Naive thymus-derived CD8-positive, alpha-beta T cell (primary cell): Measurements from ENCODE around the gene SMCR8. TPM values are rescaled to one million over a fixed set of nuclear protein-coding genes. Genes with fewer than 3 reads are reported as not detected.
A peak's percentile ranks its signal among the peaks of the same experiment; 100 is the strongest.

Experiments
- ATAC-seq, 2 donors: fragments of 150-1000 bp; cut with Tn5 transposase in 1 of 2; sonication (Bioruptor Pico), chemical (Tn5 transposase) in 1 of 2; 1 replicate in 1 of 2; 2 replicates in 1 of 2; pipeline ENCODE4 v1.10.0; 2021; ENCODE audit warnings: mild to moderate bottlenecking in 2 of 2, moderate library complexity in 2 of 2
- POLR2A ChIA-PET: fragments of 350-600 bp; sonication (Branson Sonifier 250); formaldehyde crosslinking; loops from one replicate; lab custom pipeline; 2021; ENCODE audit warnings: antibody characterized with exemption; lab: Charles Lee
- DNase-seq, 10 donors: peaks; one replicate each; pipeline versions ENCODE4 v3.0.0 to v3.0.0-alpha.2; 2020 to 2022
- H3K27ac Mint-ChIP-seq, 10 donors: one replicate each; pipeline ENCODE4 v1.8.0; 2020 to 2022; ENCODE audit warnings: mild to moderate bottlenecking in 10 of 10, mixed read lengths in 10 of 10, moderate library complexity in 4 of 10, inconsistent platforms in 1 of 10
- H3K27me3 Mint-ChIP-seq, 5 donors: one replicate each; pipeline ENCODE4 v1.8.0; 2021 to 2022; ENCODE audit warnings: mixed read lengths in 5 of 5
- H3K36me3 Mint-ChIP-seq, 3 donors: one replicate each; pipeline ENCODE4 v1.8.0; 2020 to 2022; ENCODE audit warnings: mixed read lengths in 3 of 3, mild to moderate bottlenecking in 2 of 3, inconsistent platforms in 1 of 3
- H3K4me1 Mint-ChIP-seq, 4 donors: one replicate each; pipeline ENCODE4 v1.8.0; 2021 to 2022; ENCODE audit warnings: mixed read lengths in 4 of 4
- H3K4me3 Mint-ChIP-seq, 10 donors: one replicate each; pipeline ENCODE4 v1.8.0; 2020 to 2022; ENCODE audit warnings: mild to moderate bottlenecking in 10 of 10, mixed read lengths in 10 of 10, moderate library complexity in 6 of 10, inconsistent platforms in 1 of 10
- H3K9me3 Mint-ChIP-seq, 9 donors: one replicate each; pipeline ENCODE4 v1.8.0; 2020 to 2022; ENCODE audit warnings: mixed read lengths in 9 of 9, mild to moderate bottlenecking in 3 of 9, inconsistent platforms in 1 of 9, moderate library complexity in 1 of 9
- polyA plus RNA-seq, 3 donors: library from polyadenylated mRNA; unstranded; fragments of 300-500 nt; fragmentation: Illumina TruSeq; gene quantifications; one replicate each; pipeline ENCODE4 v1.2.3, GENCODE V29; 2021
- total RNA-seq, 8 experiments: library from RNA in 2 of 8; stranded (reverse) in 2 of 8; gene quantifications; one replicate each; pipeline ENCODE4 v1.2.3 and lab custom pipeline; 2021 to 2026

The SMCR8 gene
- total and polyA plus RNA-seq, 5 experiments from 2014 or later = 3.0 to 51.7 (median 6.0) TPM

- no peaks in the 10 kb centered on the region for H3K27me3 Mint-ChIP-seq
Observed at GRCh38 chr17:18320301-18320700, 5.2 kb downstream of the SMCR8 start.

GRCh38 chr17:18321309-18321708 lies 6.2 kb downstream of the SMCR8 start:
- POLR2A ChIA-PET = interaction anchor here (0.6 kb wide), 1 partner anchor 107 kb away, joined by 4 read pairs; no protein-coding TSS in a partner anchor
- Mint-ChIP-seq H3K4me1 (peaks cover 39 to 79% (median 59%) of the 10 kb centered on the region in 4 donors), H3K27ac (peak overlapping the region in 2 of 10 donors; percentile 33 to 43), H3K27me3 (no peaks in the 10 kb centered on the region), H3K36me3 (peaks cover 0 to 72% (median 20%) of the 10 kb centered on the region in 3 donors), H3K9me3 (peaks cover 0 to 2% (median 0%) of the 10 kb centered on the region in 9 donors), H3K4me3 (peak overlapping the region in 1 of 10 donors; percentile 81)
- no peak for ATAC-seq
- no peak for DNase-seq

More at GRCh38 chr17:18320301-18320700, 5.2 kb downstream of the SMCR8 start:
- H3K4me1 Mint-ChIP-seq = peaks cover 43 to 86% (median 66%) of the 10 kb centered on the region in 4 donors
- DNase-seq = no peak
- peaks cover 0 to 2% (median 0%) of the 10 kb centered on the region in 9 donors for H3K9me3 Mint-ChIP-seq
- POLR2A ChIA-PET = no interaction called here
- peak overlapping the region in 7 of 10 donors; percentile 2 to 80 (median 43) for H3K27ac Mint-ChIP-seq
- peak overlapping the region in 6 of 10 donors; percentile 57 to 81 (median 62) for H3K4me3 Mint-ChIP-seq
- H3K36me3 Mint-ChIP-seq = peaks cover 0 to 62% (median 22%) of the 10 kb centered on the region in 3 donors
- no peak for ATAC-seq

- DNase-seq (no peak), ATAC-seq (no peak)
- Mint-ChIP-seq H3K4me1 (peaks cover 34 to 73% (median 47%) of the 10 kb centered on the region in 4 donors), H3K4me3 (peak overlapping the region in 1 of 10 donors; percentile 41), H3K27me3 (no peaks in the 10 kb centered on the region), H3K9me3 (no peaks in the 10 kb centered on the region), H3K27ac (peak overlapping the region in 2 of 10 donors; percentile 34 to 41), H3K36me3 (peaks cover 0 to 77% (median 15%) of the 10 kb centered on the region in 3 donors)
- POLR2A ChIA-PET = no interaction called here
Observed at GRCh38 chr17:18322522-18322921, 7.4 kb downstream of the SMCR8 start.

- Mint-ChIP-seq H3K27ac (peak overlapping the region in 1 of 10 donors; percentile 11), H3K4me1 (peaks cover 31 to 68% (median 43%) of the 10 kb centered on the region in 4 donors), H3K4me3 (no peak overlapping the region), H3K9me3 (no peaks in the 10 kb centered on the region), H3K36me3 (peaks cover 0 to 78% (median 12%) of the 10 kb centered on the region in 3 donors), H3K27me3 (no peaks in the 10 kb centered on the region)
- ATAC-seq = no peak
- no peak for DNase-seq
- POLR2A ChIA-PET = no interaction called here
Observed at GRCh38 chr17:18323007-18323406, 7.9 kb downstream of the SMCR8 start.

GRCh38 chr17:18323507-18324139 lies 8.5 kb downstream of the SMCR8 start:
- no peak overlapping the region for H3K4me3 Mint-ChIP-seq
- H3K9me3 Mint-ChIP-seq = no peaks in the 10 kb centered on the region
- DNase-seq (no peak), ATAC-seq (no peak)
- no peaks in the 10 kb centered on the region for H3K27me3 Mint-ChIP-seq
- H3K27ac Mint-ChIP-seq = no peak overlapping the region
- H3K4me1 Mint-ChIP-seq = peaks cover 25 to 63% (median 39%) of the 10 kb centered on the region in 4 donors
- POLR2A ChIA-PET = no interaction called here
- H3K36me3 Mint-ChIP-seq = peaks cover 0 to 81% (median 10%) of the 10 kb centered on the region in 3 donors

GRCh38 chr17:18324140-18325050 lies 9.3 kb downstream of the SMCR8 start:
- H3K36me3 Mint-ChIP-seq = peaks cover 0 to 81% (median 9%) of the 10 kb centered on the region in 3 donors
- no peak for ATAC-seq
- no peaks in the 10 kb centered on the region for H3K9me3 Mint-ChIP-seq
- H3K4me1 Mint-ChIP-seq = peaks cover 17 to 56% (median 34%) of the 10 kb centered on the region in 4 donors
- no peak overlapping the region for H3K4me3 Mint-ChIP-seq
- POLR2A ChIA-PET = interaction anchor here (1.3 kb wide), 1 partner anchor 8 kb away, joined by 5 read pairs; no protein-coding TSS in a partner anchor
- no peak for DNase-seq
- peak overlapping the region in 3 of 10 donors; percentile 10 to 75 (median 24) for H3K27ac Mint-ChIP-seq
- H3K27me3 Mint-ChIP-seq = no peaks in the 10 kb centered on the region

GRCh38 chr17:18326039-18326438 lies 10.9 kb downstream of the SMCR8 start:
- no peak overlapping the region for H3K4me3 Mint-ChIP-seq
- no peaks in the 10 kb centered on the region for H3K9me3 Mint-ChIP-seq
- POLR2A ChIA-PET = interaction anchor here (1.3 kb wide), 1 partner anchor 10 kb away, joined by 5 read pairs; no protein-coding TSS in a partner anchor
- H3K4me1 Mint-ChIP-seq = peaks cover under 1 to 42% (median 18%) of the 10 kb centered on the region in 4 donors
- peaks cover 0 to 81% (median 10%) of the 10 kb centered on the region in 3 donors for H3K36me3 Mint-ChIP-seq
- peak overlapping the region in 2 of 10 donors; percentile 27 to 82 for H3K27ac Mint-ChIP-seq
- no peaks in the 10 kb centered on the region for H3K27me3 Mint-ChIP-seq
- DNase-seq (no peak), ATAC-seq (no peak)

- H3K4me3 Mint-ChIP-seq = no peak overlapping the region
- H3K27me3 Mint-ChIP-seq = no peaks in the 10 kb centered on the region
- peak overlapping the region in 3 of 10 donors; percentile 27 to 76 (median 41) for H3K27ac Mint-ChIP-seq
- DNase-seq (no peak), ATAC-seq (no peak)
- peaks cover 0 to 82% (median 11%) of the 10 kb centered on the region in 3 donors for H3K36me3 Mint-ChIP-seq
- POLR2A ChIA-PET = no interaction called here
- H3K4me1 Mint-ChIP-seq = peaks cover 2 to 42% (median 18%) of the 10 kb centered on the region in 4 donors
- no peaks in the 10 kb centered on the region for H3K9me3 Mint-ChIP-seq
Observed at GRCh38 chr17:18326572-18326971, 11.5 kb downstream of the SMCR8 start.

- Mint-ChIP-seq H3K4me3 (no peak overlapping the region), H3K4me1 (peaks cover 7 to 44% (median 20%) of the 10 kb centered on the region in 4 donors), H3K27ac (peak overlapping the region in 1 of 10 donors; percentile 27), H3K36me3 (peaks cover 0 to 83% (median 11%) of the 10 kb centered on the region in 3 donors), H3K9me3 (no peaks in the 10 kb centered on the region), H3K27me3 (no peaks in the 10 kb centered on the region)
- DNase-seq (no peak), ATAC-seq (no peak)
- POLR2A ChIA-PET = no interaction called here
Observed at GRCh38 chr17:18327093-18327492, 12.0 kb downstream of the SMCR8 start.

GRCh38 chr17:18327556-18327955 lies 12.5 kb downstream of the SMCR8 start:
- peaks cover 0 to 82% (median 11%) of the 10 kb centered on the region in 3 donors for H3K36me3 Mint-ChIP-seq
- no peaks in the 10 kb centered on the region for H3K27me3 Mint-ChIP-seq
- POLR2A ChIA-PET = interaction anchor here (1.4 kb wide), 1 partner anchor 12 kb away, joined by 4 read pairs; the partner anchor contains the start of genes SMCR8 and TOP3A
- DNase-seq (no peak), ATAC-seq (no peak)
- peaks cover 12 to 46% (median 21%) of the 10 kb centered on the region in 4 donors for H3K4me1 Mint-ChIP-seq
- no peak overlapping the region for H3K4me3 Mint-ChIP-seq
- H3K27ac Mint-ChIP-seq = peak overlapping the region in 1 of 10 donors; percentile 43
- no peaks in the 10 kb centered on the region for H3K9me3 Mint-ChIP-seq

GRCh38 chr17:18328643-18329204 lies 13.6 kb downstream of the SMCR8 start:
- peaks cover 14 to 45% (median 21%) of the 10 kb centered on the region in 4 donors for H3K4me1 Mint-ChIP-seq
- H3K36me3 Mint-ChIP-seq = peaks cover 0 to 72% (median 11%) of the 10 kb centered on the region in 3 donors
- no peak overlapping the region for H3K4me3 Mint-ChIP-seq
- ATAC-seq (no peak), DNase-seq (no peak)
- no peaks in the 10 kb centered on the region for H3K27me3 Mint-ChIP-seq
- no peaks in the 10 kb centered on the region for H3K9me3 Mint-ChIP-seq
- POLR2A ChIA-PET = interaction anchor here (1.4 kb wide), 1 partner anchor 14 kb away, joined by 4 read pairs; the partner anchor contains the start of genes SMCR8 and TOP3A
- H3K27ac Mint-ChIP-seq = peak overlapping the region in 2 of 10 donors; percentile 48 to 63

- Mint-ChIP-seq H3K9me3 (no peaks in the 10 kb centered on the region), H3K36me3 (peaks cover 0 to 71% (median 10%) of the 10 kb centered on the region in 3 donors), H3K27me3 (no peaks in the 10 kb centered on the region), H3K4me1 (peaks cover 8 to 24% (median 14%) of the 10 kb centered on the region in 4 donors), H3K27ac (peak overlapping the region; percentile 48 to 95 (median 91)), H3K4me3 (peak overlapping the region; percentile 20 to 84 (median 76))
- POLR2A ChIA-PET = no interaction called here
- DNase-seq (peak in 4 of 10 donors; percentile 4 to 23 (median 18)), ATAC-seq (peak; percentile 69 to 82)
Observed at GRCh38 chr17:18331879-18332278, 16.8 kb downstream of the SMCR8 start.
